Activated naive CD8-positive, alpha-beta T cell treated with anti-CD3 and anti-CD28 coated beads for 36 hours (primary cell): ENCODE measurements around the gene RAD51AP1. TPM values are rescaled to one million over a fixed set of nuclear protein-coding genes. Genes with fewer than 3 reads are reported as not detected.
A peak's percentile ranks its signal among the peaks of the same experiment; 100 is the strongest.

Experiments
- DNase-seq: peaks from one replicate; pipeline ENCODE4 v3.0.0; 2021
- H3K27ac Mint-ChIP-seq: one replicate; pipeline ENCODE4 v1.8.0; 2022; ENCODE audit warnings: mild to moderate bottlenecking, moderate library complexity, mixed read lengths
- H3K27me3 Mint-ChIP-seq: one replicate; pipeline ENCODE4 v1.8.0; 2022; ENCODE audit warnings: mild to moderate bottlenecking, mixed read lengths
- H3K36me3 Mint-ChIP-seq: one replicate; pipeline ENCODE4 v1.8.0; 2021; ENCODE audit warnings: mild to moderate bottlenecking, mixed read lengths
- H3K4me1 Mint-ChIP-seq: one replicate; pipeline ENCODE4 v1.8.0; 2021; ENCODE audit warnings: mixed read lengths
- H3K4me3 Mint-ChIP-seq: one replicate; pipeline ENCODE4 v1.8.0; 2022; ENCODE audit warnings: mild to moderate bottlenecking, moderate library complexity, mixed read lengths
- H3K9me3 Mint-ChIP-seq: one replicate; pipeline ENCODE4 v1.8.0; 2022; ENCODE audit warnings: mixed read lengths
- total RNA-seq, 2 experiments: library from RNA; stranded (reverse); gene quantifications; one replicate each; pipeline ENCODE4 v1.2.3, GENCODE V29; 2021

The RAD51AP1 gene
- total RNA-seq, 2 experiments from 2014 or later, result 52.4 to 52.7 TPM

DNA sequence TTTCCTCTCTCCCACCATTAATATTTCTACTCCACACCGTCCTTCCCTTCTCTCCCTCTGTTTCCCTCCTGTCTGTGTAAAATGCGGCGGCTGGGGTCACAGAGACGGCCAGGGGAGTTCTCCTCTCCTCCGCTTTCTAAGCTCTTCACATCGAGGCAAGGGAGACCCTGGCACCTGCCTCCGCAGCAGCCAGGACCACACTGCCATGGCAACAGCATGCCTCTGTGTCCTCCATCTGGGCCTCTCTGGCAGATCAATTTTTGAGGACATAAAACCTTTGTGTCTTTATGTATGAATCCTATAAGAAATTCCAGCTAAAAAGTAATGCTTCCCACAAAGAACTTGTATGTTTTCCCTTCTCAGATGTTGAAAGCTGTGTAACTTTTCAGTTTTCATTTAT, 64.7 kb downstream of the RAD51AP1 start:
- Mint-ChIP-seq H3K4me1 (peaks cover 14% of the 10 kb centered on the region), H3K4me3 (no peak overlapping the region), H3K9me3 (no peaks in the 10 kb centered on the region), H3K36me3 (peaks cover 5% of the 10 kb centered on the region), H3K27ac (no peak overlapping the region), H3K27me3 (peaks cover 14% of the 10 kb centered on the region)
- no peak for DNase-seq

DNA sequence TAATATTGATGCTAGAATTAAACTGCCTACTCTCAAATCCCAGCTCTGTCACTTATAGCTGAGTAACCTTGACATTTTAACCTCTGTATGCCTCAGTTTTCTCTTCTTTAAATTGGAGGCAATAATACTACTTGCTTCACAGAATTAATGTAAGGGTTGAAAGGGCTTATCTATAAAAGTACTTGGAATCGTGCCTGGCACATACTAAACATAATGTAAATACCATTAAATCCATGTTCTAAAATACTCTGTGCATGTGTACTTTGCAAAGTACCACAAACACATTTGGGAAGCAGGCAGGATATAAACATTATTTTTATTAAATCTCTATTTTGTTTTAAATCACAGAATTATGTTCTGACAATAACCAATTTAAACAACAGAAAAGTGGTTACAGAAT, 65.3 kb downstream of the RAD51AP1 start:
- H3K36me3 Mint-ChIP-seq, result peaks cover 5% of the 10 kb centered on the region
- peaks cover 14% of the 10 kb centered on the region for H3K4me1 Mint-ChIP-seq
- no peak for DNase-seq
- H3K27ac Mint-ChIP-seq, result no peak overlapping the region
- no peak overlapping the region for H3K4me3 Mint-ChIP-seq
- H3K9me3 Mint-ChIP-seq, result no peaks in the 10 kb centered on the region
- peaks cover 14% of the 10 kb centered on the region for H3K27me3 Mint-ChIP-seq

DNA sequence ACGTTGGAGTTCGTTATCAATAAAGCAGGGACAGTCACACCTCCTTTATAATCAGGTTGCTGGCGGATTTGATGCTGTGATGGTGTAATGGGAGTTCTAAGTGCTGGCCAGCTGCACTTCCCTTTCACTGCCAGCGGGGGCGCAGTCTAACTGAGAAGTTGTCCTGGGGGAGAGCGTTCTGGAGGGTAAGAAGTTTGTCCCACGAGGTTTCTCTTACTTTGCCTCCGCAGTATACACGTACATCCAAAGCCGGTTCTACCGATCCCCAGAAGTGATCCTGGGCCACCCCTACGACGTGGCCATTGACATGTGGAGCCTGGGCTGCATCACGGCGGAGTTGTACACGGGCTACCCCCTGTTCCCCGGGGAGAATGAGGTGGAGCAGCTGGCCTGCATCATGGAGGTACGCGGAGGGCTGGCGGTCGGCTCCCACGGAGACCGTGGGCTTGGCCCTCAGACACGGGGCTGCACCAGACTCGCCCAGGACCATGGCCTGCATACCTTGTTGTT, 66.0 kb downstream of the RAD51AP1 start:
- peak overlapping the region; percentile 93 for H3K27ac Mint-ChIP-seq
- no peaks in the 10 kb centered on the region for H3K9me3 Mint-ChIP-seq
- H3K27me3 Mint-ChIP-seq, result peaks cover 14% of the 10 kb centered on the region
- DNase-seq, result peak; percentile 80
- peak overlapping the region; percentile 97 for H3K4me3 Mint-ChIP-seq
- peaks cover 14% of the 10 kb centered on the region for H3K4me1 Mint-ChIP-seq
- peaks cover 5% of the 10 kb centered on the region for H3K36me3 Mint-ChIP-seq

DNA sequence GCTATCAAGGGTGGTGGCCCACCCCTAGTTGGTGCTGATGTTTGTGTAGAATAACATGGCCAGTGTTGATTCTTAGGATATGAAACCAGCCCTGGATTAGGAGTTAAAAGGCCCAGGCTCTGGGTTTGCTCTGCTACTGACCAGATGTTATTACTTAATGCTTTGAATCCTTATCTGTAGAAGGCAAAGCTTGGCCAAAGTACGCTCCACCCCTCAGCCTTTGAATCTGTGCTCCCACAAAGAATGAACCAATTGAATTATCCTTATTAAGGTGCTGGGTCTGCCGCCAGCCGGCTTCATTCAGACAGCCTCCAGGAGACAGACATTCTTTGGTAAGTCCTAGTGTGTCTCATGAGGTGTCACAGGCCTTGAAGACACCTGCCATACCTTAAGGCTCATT, 68.4 kb downstream of the RAD51AP1 start:
- H3K27ac Mint-ChIP-seq, result no peak overlapping the region

DNA sequence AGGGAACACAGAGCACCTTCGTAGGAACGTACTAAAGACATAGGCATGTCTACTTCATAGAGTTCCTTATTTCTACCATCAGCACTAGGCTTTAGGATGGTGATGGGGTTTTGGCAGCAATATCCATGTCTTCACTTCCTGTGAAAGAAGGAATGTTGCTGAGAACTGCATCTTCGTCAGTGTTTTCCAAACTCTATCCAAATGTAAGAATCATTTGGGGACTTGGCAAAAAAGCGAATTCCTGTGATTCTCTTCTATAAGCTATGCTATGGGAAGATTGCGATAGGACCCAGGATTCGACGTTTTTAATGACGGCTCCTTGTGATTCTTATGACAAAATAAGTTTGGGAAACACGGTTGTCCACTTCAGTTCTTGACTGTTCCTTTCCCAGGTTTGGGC, 70.4 kb downstream of the RAD51AP1 start:
- no peak overlapping the region for H3K4me3 Mint-ChIP-seq
- no peaks in the 10 kb centered on the region for H3K27me3 Mint-ChIP-seq
- H3K9me3 Mint-ChIP-seq, result no peaks in the 10 kb centered on the region
- peaks cover 7% of the 10 kb centered on the region for H3K36me3 Mint-ChIP-seq
- peaks cover 14% of the 10 kb centered on the region for H3K4me1 Mint-ChIP-seq
- no peak overlapping the region for H3K27ac Mint-ChIP-seq
- no peak for DNase-seq

More for the DNA sequence above, 68.4 kb downstream of the RAD51AP1 start:
- Mint-ChIP-seq H3K9me3 (no peaks in the 10 kb centered on the region), H3K27me3 (peaks cover 14% of the 10 kb centered on the region), H3K36me3 (peaks cover 5% of the 10 kb centered on the region), H3K4me1 (peaks cover 14% of the 10 kb centered on the region), H3K4me3 (no peak overlapping the region)
- DNase-seq, result no peak

Other genes with a start within 250 kb of the RAD51AP1 start
- 10 to 100 TPM; 14.0 to 15.8 TPM for gene TIGAR, start 217.7 kb upstream of the RAD51AP1 start, total RNA-seq
- gene FGF23, start 159.2 kb upstream of the RAD51AP1 start, total RNA-seq, result not detected
- not detected for gene FGF6, start 93.1 kb upstream of the RAD51AP1 start, total RNA-seq
- gene DYRK4, start 23.3 kb downstream of the RAD51AP1 start, total RNA-seq, result 10 to 100 TPM; 38.1 to 40.1 TPM
- 1 to 10 TPM; 2.1 to 2.7 TPM for gene AKAP3, start 110.2 kb downstream of the RAD51AP1 start, total RNA-seq
- gene NDUFA9, start 110.2 kb downstream of the RAD51AP1 start, total RNA-seq, result 100 to 1,000 TPM; 148 to 150 TPM
- gene GALNT8, start 181.5 kb downstream of the RAD51AP1 start, total RNA-seq, result under 1 TPM in 1 of 2 experiments, not detected in 1; 0.08 TPM